Effector memory CD8-positive, alpha-beta T cell (primary cell): ENCODE measurements around the gene EEIG2.
"Not testable (repeated sequence)": the region's sequence is repeated elsewhere in the genome, so short reads cannot be mapped to it uniquely, and the experiment has no call there.

Experiments used
- ATAC-seq: fragments of 150-1000 bp; cut with Tn5 transposase; replicated peaks from 2 replicates; pipeline ENCODE4 v1.10.0; 2021; ENCODE audit warnings: mild to moderate bottlenecking, moderate library complexity
- DNase-seq, 3 experiments: peaks; one replicate each; pipeline ENCODE4 v3.0.0; 2021
- H3K27ac Mint-ChIP-seq, 2 donors: one replicate each; pipeline ENCODE4 v1.8.0; 2022; ENCODE audit warnings: mild to moderate bottlenecking in 2 of 2, mixed read lengths in 2 of 2, moderate library complexity in 2 of 2
- H3K27me3 Mint-ChIP-seq, 2 donors: one replicate each; pipeline ENCODE4 v1.8.0; 2022; ENCODE audit warnings: mixed read lengths in 2 of 2
- H3K36me3 Mint-ChIP-seq: one replicate; pipeline ENCODE4 v1.8.0; 2022; ENCODE audit warnings: mild to moderate bottlenecking, moderate library complexity, mixed read lengths; ENCODE audit not compliant: insufficient read depth
- H3K4me1 Mint-ChIP-seq, 2 donors: one replicate each; pipeline ENCODE4 v1.8.0; 2022; ENCODE audit warnings: low read depth in 2 of 2, mixed read lengths in 2 of 2
- H3K4me3 Mint-ChIP-seq, 2 donors: one replicate each; pipeline ENCODE4 v1.8.0; 2022; ENCODE audit warnings: mild to moderate bottlenecking in 2 of 2, mixed read lengths in 2 of 2, moderate library complexity in 2 of 2
- H3K9me3 Mint-ChIP-seq, 2 donors: one replicate each; pipeline ENCODE4 v1.8.0; 2022; ENCODE audit warnings: mixed read lengths in 2 of 2
- total RNA-seq, 9 experiments: gene quantifications; one replicate each; lab custom pipeline; 2026; lab: John Stamatoyannopoulos, UW

EEIG2 gene
- 20.4 to 169 (median 49.7) reads per million in 9 experiments for total RNA-seq

DNA sequence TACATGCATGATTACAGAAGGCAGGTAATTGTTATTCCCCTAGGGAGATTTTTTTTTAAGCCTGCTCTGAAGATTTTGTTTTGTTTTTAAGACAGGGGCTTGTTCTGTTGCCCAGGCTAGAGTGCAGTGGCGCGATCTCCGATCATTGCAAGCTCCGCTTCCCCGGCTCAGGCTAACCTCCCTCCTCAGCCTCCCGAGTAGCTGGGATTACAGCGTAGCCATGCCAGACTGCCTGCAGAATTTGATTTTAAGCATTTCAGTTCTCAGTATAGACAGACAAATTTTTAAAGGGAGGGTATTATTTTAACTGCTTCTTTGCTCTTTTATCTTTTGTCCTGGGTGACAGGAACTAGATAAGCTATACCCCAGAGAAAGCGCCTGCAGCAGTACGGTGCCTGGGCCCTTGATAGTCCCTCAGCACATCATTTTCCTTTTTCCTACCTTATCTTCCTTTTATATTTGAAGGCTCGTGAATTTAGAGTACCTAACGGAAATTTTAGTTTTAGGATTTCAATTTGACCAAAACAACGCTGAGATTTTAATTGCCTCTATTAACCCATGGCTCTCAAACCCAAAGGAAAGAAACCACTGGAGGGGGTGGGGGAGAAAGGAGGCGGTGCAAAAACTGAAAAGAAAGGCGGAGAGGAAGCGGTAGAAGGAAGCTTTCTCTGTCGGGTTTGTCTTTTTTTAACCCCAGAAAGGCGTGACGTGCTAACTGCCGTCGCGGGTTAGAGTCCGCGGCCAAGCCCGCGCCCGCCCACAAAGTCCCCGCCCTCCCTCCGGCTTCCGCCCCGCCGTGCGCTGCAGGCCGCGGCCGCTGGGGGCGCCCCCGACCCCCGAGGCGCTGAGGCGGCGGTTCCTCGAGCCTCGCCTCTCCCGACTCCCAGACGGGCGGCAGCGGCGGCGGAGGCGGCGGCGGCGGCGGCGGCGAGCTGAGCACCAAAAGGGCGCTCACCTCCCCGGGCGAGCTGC is at the start of gene EEIG2:
TSS of gene EEIG2 (plus strand) at position 886 of the 972 bp plus-strand sequence. CDS start 329 bp downstream, outside the sequence.
- Mint-ChIP-seq H3K4me1 (peaks cover 19 to 23% of the 10 kb centered on the region in 2 donors), H3K36me3 (peaks cover 9% of the 10 kb centered on the region), H3K4me3 (peak within 1 kb of the TSS; percentile 92 to 94), H3K9me3 (no peaks in the 10 kb centered on the region), H3K27ac (peak within 1 kb of the TSS; percentile 90 to 96), H3K27me3 (no peaks in the 10 kb centered on the region)
- ATAC-seq (peak; percentile 84), DNase-seq (peak; percentile 84 to 90 (median 90))

DNA sequence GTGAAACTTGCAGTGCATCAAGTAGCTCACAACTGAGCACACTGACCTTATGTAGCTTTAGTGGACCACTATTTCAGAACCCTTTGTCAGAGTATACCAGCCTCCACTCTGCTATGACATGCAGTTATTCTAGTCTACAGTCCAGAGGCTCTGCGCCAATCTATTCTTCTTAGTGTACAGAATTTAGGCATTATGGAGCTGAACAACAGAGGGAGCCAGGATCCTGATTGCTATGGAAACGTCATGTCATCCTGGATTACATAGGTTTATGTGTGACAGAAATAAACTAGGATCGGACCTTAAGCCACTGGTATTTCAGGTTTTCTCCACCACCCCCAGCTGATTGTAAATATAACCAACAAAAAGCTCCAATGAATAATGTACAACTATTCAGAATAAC is 48.1 kb upstream of the EEIG2 start:
- no peak for DNase-seq
- no peak overlapping the region for H3K4me3 Mint-ChIP-seq

DNA sequence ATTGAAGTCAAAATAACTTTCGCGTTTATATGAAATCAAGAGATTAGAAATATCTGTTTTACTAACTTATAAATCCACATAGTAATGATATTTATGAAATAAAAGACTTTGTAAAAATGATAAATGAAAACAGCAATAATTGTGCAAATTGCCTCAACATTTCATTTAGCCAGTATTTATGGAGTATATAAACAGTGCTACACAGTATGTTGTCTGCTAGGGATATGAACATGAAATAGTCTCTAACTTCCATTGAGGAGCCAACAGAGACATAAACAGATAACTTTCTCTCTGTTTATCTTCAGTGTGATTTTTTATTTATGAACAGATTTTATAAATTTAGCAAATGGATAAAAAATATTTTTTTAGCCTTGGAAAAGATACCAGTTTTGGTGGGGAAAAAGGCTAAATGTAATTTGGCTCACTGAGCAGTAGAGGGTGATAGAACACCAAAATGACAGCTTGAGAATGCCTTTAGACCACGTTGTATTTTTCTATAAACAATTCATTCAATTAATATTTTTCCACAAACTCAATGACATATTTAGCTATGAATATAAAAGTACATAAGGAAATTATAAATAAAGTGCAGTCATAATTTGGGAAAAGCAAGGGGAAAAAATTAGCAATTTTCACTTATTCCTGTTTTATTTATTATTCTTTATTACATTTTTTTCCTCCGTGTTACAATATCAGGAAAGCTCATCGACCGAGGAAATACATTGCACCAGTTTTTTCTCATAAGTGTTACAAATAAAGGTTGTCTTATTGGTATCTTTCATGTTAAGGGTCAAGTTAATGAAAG is 47.5 kb upstream of the EEIG2 start:
- Mint-ChIP-seq H3K27me3 (peaks cover 0 to 8% of the 10 kb centered on the region in 2 donors), H3K36me3 (no peaks in the 10 kb centered on the region), H3K4me1 (no peaks in the 10 kb centered on the region), H3K9me3 (no peaks in the 10 kb centered on the region), H3K4me3 (no peak overlapping the region), H3K27ac (no peak overlapping the region)
- peak; percentile 77 for ATAC-seq
- DNase-seq = peak in 1 of 3 experiments; percentile 14

More for the DNA sequence above, 48.1 kb upstream of the EEIG2 start:
- no peaks in the 10 kb centered on the region for H3K9me3 Mint-ChIP-seq
- no peak overlapping the region for H3K27ac Mint-ChIP-seq
- no peak for ATAC-seq
- H3K27me3 Mint-ChIP-seq = peaks cover 0 to 1% of the 10 kb centered on the region in 2 donors
- H3K4me1 Mint-ChIP-seq = no peaks in the 10 kb centered on the region
- H3K36me3 Mint-ChIP-seq = no peaks in the 10 kb centered on the region

DNA sequence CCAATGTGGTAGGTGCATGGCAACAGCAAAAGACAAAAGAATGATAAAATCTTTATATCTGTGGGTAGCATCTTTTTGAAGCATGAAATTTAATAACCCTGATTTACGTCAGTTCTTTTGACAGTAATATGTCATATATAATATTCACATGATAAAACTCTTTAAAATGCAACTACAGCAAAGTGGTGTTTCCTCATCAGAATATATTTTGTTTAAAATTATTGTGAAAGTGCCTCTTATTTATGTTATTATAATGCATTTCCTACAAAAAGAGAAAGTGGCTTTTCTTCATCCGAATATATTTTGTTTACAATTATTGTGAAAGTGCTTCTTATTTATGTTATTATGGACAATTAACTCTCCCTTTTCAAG is 46.9 kb upstream of the EEIG2 start:
- H3K36me3 Mint-ChIP-seq = no peaks in the 10 kb centered on the region
- H3K27ac Mint-ChIP-seq = no peak overlapping the region
- no peak overlapping the region for H3K4me3 Mint-ChIP-seq
- peaks cover 0 to 11% of the 10 kb centered on the region in 2 donors for H3K27me3 Mint-ChIP-seq
- DNase-seq (no peak), ATAC-seq (no peak)
- no peaks in the 10 kb centered on the region for H3K4me1 Mint-ChIP-seq
- H3K9me3 Mint-ChIP-seq = no peaks in the 10 kb centered on the region

DNA sequence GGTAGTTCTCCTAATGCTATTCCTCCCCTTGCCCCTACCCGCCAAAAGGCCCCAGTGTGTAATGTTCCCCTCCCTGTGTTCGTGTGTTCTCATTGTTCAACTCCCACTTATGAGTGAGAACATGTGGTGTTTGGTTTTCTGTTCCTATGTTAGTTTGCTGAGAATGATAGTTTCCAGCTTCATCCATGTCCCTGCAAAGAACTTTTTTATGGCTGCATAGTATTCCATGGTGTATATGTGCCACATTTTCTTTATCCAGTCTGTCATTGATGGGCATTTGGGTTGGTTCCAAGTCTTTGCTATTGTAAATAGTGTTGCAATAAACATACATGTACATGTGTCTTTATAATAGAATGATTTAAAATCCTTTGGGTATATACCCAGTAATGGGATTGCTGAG is 46.0 kb upstream of the EEIG2 start:
- H3K9me3 Mint-ChIP-seq, H3K4me1 Mint-ChIP-seq, H3K27ac Mint-ChIP-seq, DNase-seq, H3K36me3 Mint-ChIP-seq, H3K4me3 Mint-ChIP-seq, ATAC-seq: not testable (repeated sequence)
- peaks cover under 1 to 17% of the 10 kb centered on the region in 2 donors for H3K27me3 Mint-ChIP-seq

DNA sequence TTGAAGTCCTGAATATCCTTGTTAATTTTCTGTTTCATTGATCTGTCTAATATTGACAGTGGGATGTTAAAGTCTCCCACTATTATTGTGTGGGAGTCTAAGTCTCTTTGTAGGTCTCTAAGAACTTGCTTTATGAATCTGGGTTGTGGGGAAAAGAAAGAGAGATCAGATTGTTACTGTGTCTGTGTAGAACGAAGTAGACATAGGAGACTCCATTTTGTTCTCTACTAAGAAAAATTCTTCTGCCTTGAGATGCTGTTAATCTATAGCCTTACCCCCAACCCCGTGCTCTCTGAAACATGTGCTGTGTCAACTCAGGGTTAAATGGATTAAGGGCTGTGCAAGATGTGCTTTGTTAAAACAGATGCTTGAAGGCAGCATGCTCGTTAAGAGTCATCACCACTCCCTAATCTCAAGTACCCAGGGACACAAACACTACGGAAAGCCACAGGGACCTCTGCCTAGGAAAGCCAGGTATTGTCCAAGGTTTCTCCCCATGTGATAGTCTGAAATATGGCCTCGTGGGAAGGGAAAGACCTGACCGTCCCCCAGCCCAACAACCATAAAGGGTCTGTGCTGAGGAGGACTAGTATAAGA is 42.5 kb upstream of the EEIG2 start:
- H3K4me1 Mint-ChIP-seq, DNase-seq, H3K4me3 Mint-ChIP-seq, ATAC-seq, H3K36me3 Mint-ChIP-seq, H3K27ac Mint-ChIP-seq, H3K9me3 Mint-ChIP-seq: not testable (repeated sequence)
- peaks cover 13 to 39% of the 10 kb centered on the region in 2 donors for H3K27me3 Mint-ChIP-seq

DNA sequence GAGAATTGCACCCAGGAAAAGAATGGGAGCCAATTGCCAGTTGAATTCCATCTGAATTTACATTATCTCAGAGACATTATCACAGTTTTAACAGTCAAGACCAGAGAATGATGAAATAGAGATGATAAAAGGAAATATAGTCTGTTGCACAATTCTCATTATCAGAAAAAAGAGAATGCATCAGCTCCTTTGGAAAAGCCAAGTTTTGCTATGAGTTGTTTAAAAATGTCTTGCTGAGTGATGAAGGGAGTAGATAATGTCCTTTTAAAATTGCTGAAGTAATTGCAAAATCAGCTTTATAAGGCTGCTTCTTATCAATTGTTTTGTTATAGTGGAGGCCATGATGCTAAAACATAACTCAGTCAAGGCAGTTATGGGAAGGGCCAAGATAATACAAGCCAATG is 37.9 kb upstream of the EEIG2 start:
- H3K4me3 Mint-ChIP-seq = no peak overlapping the region
- peaks cover 0 to 2% of the 10 kb centered on the region in 2 donors for H3K9me3 Mint-ChIP-seq
- H3K27ac Mint-ChIP-seq = no peak overlapping the region
- H3K4me1 Mint-ChIP-seq = no peaks in the 10 kb centered on the region
- H3K36me3 Mint-ChIP-seq = no peaks in the 10 kb centered on the region
- ATAC-seq (no peak), DNase-seq (no peak)
- peaks cover 27 to 62% of the 10 kb centered on the region in 2 donors for H3K27me3 Mint-ChIP-seq

DNA sequence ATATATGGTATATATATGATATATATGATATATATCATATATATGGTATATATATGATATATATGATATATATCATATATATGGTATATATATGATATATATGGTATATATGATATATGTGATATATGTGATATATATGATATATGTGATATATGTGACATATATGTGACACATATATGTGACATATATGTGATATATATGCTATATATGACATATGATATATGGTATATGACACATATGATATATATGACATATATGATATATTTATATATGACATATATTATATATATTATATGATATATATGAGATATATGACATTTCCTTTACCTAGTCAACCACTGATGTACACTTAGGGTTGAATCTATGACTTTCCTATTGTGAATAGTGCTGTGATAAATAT is 36.1 kb upstream of the EEIG2 start:
- ATAC-seq (no peak), DNase-seq (no peak)
- no peak overlapping the region for H3K4me3 Mint-ChIP-seq
- no peaks in the 10 kb centered on the region for H3K4me1 Mint-ChIP-seq
- peaks cover 3% of the 10 kb centered on the region for H3K36me3 Mint-ChIP-seq
- H3K9me3 Mint-ChIP-seq = peaks cover 0 to 2% of the 10 kb centered on the region in 2 donors
- H3K27me3 Mint-ChIP-seq = peaks cover 30 to 49% of the 10 kb centered on the region in 2 donors
- no peak overlapping the region for H3K27ac Mint-ChIP-seq

DNA sequence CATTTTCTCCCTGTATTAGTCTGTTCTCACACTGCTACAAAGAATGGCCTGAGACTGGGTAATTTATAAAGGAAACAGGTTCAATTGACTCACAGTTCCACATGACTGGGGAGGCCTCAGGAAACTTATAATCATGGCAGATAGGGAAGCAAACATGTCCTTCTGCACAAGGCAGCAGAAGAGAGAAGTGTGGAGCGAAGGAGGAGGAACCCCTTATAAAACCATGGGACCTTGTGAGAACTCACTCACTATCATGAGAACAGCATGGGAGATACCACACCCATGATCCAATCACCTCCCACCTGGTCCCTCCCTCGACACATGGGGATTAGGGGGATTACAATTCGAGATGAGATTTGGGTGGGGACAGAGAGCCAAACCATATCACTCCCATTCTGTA is 35.2 kb upstream of the EEIG2 start:
- Mint-ChIP-seq H3K36me3 (peaks cover 3% of the 10 kb centered on the region), H3K4me1 (no peaks in the 10 kb centered on the region), H3K4me3 (no peak overlapping the region), H3K27me3 (peaks cover 23 to 40% of the 10 kb centered on the region in 2 donors), H3K9me3 (peaks cover 0 to 2% of the 10 kb centered on the region in 2 donors), H3K27ac (no peak overlapping the region)
- ATAC-seq (no peak), DNase-seq (no peak)

DNA sequence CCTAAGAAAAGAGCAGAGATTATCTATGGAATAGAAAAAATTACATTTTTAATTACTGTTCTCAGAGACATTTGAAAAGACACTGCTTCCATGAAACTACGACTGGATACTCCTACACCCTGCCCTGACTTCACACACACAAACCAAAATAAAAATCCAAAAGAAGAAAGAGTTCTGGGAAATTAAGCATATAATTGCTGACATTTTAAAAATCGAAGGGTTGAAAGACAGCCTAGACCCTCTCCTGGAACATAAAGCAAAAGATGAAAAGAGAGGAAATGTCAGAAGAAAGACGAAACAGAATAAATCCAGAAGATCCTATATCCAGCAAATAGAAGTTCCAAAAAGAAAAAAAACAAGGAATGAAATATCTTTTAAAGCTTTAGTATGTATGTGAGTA is 32.8 kb upstream of the EEIG2 start:
- no peaks in the 10 kb centered on the region for H3K4me1 Mint-ChIP-seq
- DNase-seq = no peak
- H3K27me3 Mint-ChIP-seq = peaks cover 24 to 26% of the 10 kb centered on the region in 2 donors
- H3K4me3 Mint-ChIP-seq = no peak overlapping the region
- peaks cover 0 to 2% of the 10 kb centered on the region in 2 donors for H3K9me3 Mint-ChIP-seq
- H3K36me3 Mint-ChIP-seq = peaks cover 3% of the 10 kb centered on the region
- ATAC-seq = no peak
- no peak overlapping the region for H3K27ac Mint-ChIP-seq

DNA sequence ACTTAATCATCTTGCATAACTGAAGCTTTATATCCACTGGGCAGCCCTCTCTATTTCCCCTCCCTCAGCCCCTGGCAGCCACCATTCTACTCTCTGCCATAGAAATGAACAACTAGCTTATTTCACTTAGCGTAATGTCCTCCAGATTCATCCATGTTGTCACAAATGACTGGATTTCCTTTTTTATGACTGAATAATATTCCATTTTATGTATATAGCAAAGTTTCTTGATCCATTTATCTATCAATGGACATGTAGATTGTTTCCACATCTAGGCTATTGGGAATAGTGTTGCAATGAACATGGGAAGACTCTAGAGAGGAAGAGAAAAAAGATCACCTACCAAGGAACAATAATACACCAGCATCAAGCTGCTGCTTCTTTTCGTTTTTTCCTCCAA is 32.1 kb upstream of the EEIG2 start:
- H3K4me1 Mint-ChIP-seq = no peaks in the 10 kb centered on the region
- DNase-seq = no peak

DNA sequence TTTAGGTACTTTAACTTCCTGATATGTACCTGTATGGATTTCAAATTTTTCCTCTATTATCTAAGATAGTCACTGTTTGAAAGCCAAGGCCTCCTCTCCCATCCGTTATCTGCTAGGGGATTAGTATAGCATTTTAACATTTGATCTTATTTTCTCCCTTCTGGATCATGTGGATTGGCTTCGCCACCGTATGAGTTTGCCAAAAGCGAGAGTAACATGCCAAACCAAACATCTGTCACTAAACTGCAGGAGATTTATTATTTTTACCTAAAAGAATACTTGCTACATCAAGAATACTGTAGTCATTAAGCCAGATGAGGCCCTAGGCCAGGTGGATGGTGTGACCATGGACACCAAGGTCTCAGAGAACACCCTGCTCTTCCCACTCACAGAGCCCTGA is 28.5 kb upstream of the EEIG2 start:
- no peak overlapping the region for H3K4me3 Mint-ChIP-seq
- DNase-seq (no peak), ATAC-seq (no peak)
- peaks cover 0 to 5% of the 10 kb centered on the region in 2 donors for H3K4me1 Mint-ChIP-seq
- H3K9me3 Mint-ChIP-seq = no peaks in the 10 kb centered on the region
- peaks cover 18 to 20% of the 10 kb centered on the region in 2 donors for H3K27me3 Mint-ChIP-seq
- H3K27ac Mint-ChIP-seq = no peak overlapping the region
- H3K36me3 Mint-ChIP-seq = peaks cover 3% of the 10 kb centered on the region

More for the DNA sequence above, 32.1 kb upstream of the EEIG2 start:
- Mint-ChIP-seq H3K27ac (no peak overlapping the region), H3K27me3 (peaks cover 24 to 26% of the 10 kb centered on the region in 2 donors), H3K36me3 (peaks cover 3% of the 10 kb centered on the region), H3K9me3 (peaks cover 0 to 2% of the 10 kb centered on the region in 2 donors), H3K4me3 (no peak overlapping the region)
- ATAC-seq = no peak

DNA sequence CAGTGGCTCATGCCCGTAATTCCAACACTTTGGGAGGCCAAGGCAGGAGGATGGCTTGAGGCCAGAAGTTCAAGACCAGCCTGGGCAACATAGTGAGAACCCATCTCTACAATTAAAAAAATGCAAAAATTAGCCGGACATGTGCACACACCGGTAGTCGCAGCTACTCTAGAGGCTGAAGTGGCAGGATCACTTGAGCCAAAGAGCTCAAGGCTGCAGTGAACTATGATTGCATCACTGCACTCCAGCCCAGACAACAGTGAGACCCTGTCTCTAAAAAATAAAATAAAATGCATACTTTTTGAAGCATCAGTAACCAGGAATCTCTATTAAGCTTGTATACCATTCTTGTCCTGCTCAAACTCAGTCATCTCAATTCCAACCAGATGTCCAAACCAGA is 27.2 kb upstream of the EEIG2 start:
- H3K4me1 Mint-ChIP-seq = peaks cover 0 to 5% of the 10 kb centered on the region in 2 donors
- no peaks in the 10 kb centered on the region for H3K36me3 Mint-ChIP-seq
- no peak overlapping the region for H3K4me3 Mint-ChIP-seq
- no peaks in the 10 kb centered on the region for H3K9me3 Mint-ChIP-seq
- peaks cover 14 to 22% of the 10 kb centered on the region in 2 donors for H3K27me3 Mint-ChIP-seq
- H3K27ac Mint-ChIP-seq = no peak overlapping the region
- ATAC-seq = no peak
- DNase-seq = no peak
